Muscle of arm (tissue), 14 donors: Measurements from ENCODE around the gene HNRNPLL. TPM values are rescaled to one million over a fixed set of nuclear protein-coding genes. Genes with fewer than 3 reads are reported as not detected.
"Not testable (repeated sequence)": the region's sequence is repeated elsewhere in the genome, so short reads cannot be mapped to it uniquely, and the experiment has no call there.

Experiments
- DNase-seq: peaks from one replicate; pipeline ENCODE4 v3.0.0-alpha.2; 2013
- long read RNA-seq, 11 donors: transcript quantifications; one replicate each; lab custom pipeline, GENCODE V29; 2026
- polyA plus RNA-seq, 12 donors: library from polyadenylated mRNA; unstranded; fragments of 120-200 nt; gene quantifications; one replicate each; pipeline ENCODE4 v1.2.1, GENCODE V29; 2013; ENCODE audit not compliant: insufficient read length in 12 of 12

Gene HNRNPLL
- 10 to 100 TPM in 11 of 12 donors, not detected in 1; 21.9 to 46.2 (median 37.7) TPM for polyA plus RNA-seq
- long read RNA-seq, donor 1, partial matches to known transcripts: 23 of 23 reads
- long read RNA-seq, donor 1, other reads (novel, unspliced or antisense): 0 of 23 reads
- long read RNA-seq, donor 2, partial matches to known transcripts: 0 of 7 reads
- long read RNA-seq, donor 2, other reads (novel, unspliced or antisense): 7 of 7 reads
- long read RNA-seq, donor 3: 0 reads
- long read RNA-seq, donor 4: 0 reads
- long read RNA-seq, donor 5, partial matches to known transcripts: 15 of 15 reads
- long read RNA-seq, donor 5, other reads (novel, unspliced or antisense): 0 of 15 reads
- long read RNA-seq, donor 6, partial matches to known transcripts: 12 of 12 reads
- long read RNA-seq, donor 6, other reads (novel, unspliced or antisense): 0 of 12 reads
- long read RNA-seq, donor 7: 0 reads
- long read RNA-seq, donor 8, partial matches to known transcripts: 5 of 5 reads
- long read RNA-seq, donor 8, other reads (novel, unspliced or antisense): 0 of 5 reads
- long read RNA-seq, donor 9: 0 reads
- long read RNA-seq, donor 10, partial matches to known transcripts: 7 of 13 reads
- long read RNA-seq, donor 10, other reads (novel, unspliced or antisense): 6 of 13 reads
- long read RNA-seq, donor 11: 0 reads

DNA sequence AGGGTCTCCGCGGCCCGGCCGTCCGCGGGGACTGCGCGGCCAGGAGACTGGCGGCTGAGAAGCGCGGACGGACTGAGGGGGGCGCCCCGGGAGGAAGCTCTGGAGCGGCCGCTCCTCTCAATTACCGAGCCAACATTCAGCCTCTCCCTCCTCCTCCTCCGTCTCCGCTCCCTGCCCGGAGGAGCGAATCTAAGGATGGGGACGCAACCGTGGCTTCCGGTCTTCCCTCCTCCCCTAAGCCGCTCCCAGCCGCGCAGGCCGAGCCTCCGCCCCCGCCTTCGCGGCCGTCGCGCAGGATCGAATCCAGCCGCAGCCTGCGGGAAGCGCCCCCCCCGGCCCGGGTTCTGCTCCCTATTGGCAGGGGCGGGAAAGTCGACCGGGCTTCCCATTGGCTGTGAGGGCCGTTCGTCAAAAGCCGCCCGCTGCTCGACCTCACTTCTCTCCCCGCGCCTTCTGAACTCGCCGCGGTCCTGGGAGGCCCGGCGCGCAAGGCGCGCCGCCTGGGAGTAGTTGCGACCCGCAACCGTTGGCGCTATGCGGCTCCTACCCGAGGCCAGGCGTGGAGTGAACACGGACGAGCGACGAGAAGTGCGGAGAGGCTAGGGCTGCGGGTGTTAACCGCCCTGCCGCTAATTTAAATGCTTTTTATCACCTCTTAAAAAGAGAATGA lies at the start of gene HNRNPLL:
HNRNPLL (minus strand) TSS at position 197 of the 670 bp plus-strand sequence. CDS start 302 bp downstream, outside the sequence.
- peak; percentile 96 for DNase-seq

DNA sequence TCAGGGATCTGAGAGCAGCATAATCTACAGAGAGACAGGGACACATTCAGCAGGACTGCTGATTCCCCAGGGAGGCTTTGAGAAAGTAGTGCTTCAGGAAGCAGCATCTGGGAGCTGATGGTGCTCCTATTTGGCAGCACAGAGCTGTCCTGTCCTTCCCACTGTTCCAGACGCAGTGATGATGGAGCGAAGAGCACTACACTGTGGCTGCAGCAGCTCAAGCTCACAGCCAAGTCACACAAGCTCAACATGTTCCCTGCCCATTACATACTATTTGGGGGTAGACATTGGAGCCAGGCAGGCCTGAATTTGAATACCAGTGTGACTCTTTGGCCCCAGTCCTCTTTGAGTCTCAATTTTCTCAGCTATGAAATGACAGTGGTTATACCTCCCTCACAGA lies 48.0 kb upstream of the HNRNPLL start:
- no peak for DNase-seq

DNA sequence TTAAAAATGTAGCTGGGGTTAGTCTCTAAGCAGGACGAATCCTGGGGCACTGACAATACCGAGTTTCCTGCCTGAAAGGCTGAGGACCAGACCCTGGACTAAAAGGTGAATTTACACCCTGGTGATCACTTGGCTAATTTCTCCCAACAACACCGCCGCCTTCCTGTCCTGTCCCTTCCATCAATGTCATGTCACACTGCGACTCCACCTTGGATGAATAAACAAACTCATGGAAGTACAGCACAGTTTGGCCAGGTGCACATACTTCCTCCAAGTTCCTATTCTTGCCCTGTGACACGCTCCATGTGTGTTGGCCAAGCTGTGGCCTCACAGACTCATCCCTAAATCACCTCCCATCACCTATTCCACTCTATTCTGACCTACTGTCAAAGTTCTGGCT lies 47.3 kb upstream of the HNRNPLL start:
- DNase-seq: no peak

DNA sequence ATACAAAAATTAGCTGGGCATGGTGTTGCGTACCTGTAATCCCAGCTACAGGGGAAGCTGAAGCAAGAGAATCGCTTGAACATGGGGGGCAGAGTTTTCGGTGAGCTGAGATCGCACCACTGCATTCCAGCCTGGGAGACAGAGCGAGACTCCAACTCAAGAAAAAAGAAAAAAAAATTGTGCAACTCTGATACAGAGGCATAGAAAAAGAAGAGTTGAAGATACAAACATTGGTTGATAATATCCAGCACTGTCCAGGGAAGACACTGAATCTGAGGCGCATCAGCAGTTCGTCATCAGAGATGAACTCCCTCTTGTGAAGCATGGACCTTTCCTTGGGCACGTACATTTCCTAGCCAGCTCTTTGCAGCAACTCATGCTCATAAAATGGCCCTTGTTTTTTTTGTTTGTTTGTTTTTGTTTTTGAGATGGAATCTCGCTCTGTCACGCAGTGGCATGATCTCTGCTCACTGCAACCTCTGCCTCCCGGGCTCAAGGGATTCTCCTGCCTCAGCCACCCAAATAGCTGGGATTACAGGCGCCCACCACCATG lies 46.5 kb upstream of the HNRNPLL start:
- no peak for DNase-seq

DNA sequence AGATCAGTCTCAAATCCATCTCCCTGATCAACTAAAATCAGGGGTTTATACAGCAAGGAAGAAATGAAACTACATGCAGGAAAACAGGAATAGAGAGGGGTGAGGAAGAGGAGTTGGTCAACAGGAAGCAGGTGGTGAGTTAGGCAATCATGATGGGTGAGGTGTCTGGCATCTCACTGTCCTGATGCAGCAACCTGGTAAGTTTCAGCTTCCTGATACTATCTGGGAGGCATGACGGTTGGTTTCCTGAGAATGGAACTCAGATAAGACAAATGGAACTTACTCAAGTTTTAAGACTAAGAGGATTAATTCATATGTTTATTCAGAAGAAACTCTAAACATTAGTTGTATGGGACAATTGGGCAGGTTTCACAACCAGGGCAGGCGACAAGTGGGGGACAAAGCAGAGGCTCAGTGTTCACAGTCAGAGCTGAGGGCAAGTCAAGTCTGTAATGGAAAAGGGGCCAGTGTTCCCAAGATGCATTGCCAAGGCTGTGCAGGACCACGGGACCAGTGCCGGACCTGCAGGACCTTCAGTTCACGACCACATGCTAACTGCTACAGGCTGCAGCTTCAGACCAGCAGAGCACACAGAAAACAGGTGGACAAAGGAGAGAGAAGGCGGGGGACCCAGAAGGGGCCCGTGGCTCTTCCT lies 45.5 kb upstream of the HNRNPLL start:
- no peak for DNase-seq

DNA sequence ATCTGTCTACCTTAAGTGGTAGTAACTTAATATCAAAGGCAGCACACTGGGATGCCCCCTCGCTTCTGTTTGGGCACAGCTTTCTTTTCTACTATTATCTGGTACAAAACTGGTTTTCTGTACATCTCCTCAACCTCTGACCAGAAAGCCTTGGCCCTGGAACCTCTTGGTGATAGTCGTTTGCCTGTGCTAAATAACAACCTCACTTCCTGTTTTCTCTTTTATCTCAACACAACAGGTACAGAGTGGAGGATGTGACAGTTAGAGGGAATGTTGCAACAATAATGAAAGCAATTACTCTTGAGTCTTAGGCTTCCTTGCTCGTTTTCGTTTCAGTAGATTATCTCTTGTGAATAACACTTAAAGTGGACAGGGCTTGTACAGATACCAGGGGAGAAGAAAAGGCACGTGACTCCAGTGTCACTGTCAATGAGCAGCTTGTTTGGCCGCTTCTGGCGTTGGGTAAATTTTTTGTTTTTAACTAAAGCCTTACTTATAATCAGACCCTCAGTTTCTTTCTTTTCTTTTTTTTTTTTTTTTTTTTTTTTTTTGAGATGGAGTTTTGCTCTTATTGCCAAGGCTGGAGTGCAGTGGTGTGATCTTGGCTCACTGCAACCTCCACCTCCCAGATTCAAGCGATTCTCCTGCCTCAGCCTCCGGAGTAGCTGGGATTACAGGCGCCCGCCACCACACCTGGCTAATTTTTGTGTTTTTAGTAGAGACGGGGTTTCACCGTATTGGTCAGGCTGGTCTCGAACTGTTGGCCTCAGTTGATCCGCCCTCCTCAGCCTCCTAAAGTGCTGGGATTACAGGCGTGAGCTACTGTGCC lies 41.2 kb upstream of the HNRNPLL start:
- DNase-seq: not testable (repeated sequence)

DNA sequence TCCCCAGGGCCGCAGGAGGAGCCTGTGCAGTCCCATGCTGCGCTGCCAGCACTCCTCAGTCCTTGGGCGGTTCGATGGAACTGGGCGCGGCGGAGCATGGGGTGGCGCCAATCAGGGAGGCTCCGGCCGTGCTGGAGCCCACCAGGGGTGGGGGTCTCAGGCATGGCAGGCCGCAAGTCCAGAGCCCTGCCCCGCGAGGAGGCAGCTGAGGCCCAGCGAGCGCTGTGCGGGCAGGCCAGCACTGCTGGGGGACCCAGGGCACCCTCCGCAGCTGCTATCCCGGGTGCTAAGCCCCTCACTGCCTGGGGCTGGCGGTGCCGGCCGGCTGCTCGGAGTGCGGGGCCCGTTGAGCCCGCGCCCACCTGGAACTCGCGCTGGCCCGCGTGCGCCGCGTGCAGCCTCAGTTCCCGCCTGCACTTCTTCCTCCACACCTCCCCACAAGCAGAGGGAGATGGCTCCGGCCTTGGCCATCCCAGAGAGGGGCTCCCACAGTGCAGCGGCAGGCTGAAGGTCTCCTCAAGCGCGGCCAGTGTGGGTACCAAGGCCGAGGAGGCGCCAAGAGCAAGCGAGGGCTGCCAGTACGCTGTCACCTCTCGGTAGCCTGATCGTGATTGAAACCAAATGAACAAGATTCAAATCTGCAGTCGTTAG lies 40.4 kb upstream of the HNRNPLL start:
- no peak for DNase-seq

DNA sequence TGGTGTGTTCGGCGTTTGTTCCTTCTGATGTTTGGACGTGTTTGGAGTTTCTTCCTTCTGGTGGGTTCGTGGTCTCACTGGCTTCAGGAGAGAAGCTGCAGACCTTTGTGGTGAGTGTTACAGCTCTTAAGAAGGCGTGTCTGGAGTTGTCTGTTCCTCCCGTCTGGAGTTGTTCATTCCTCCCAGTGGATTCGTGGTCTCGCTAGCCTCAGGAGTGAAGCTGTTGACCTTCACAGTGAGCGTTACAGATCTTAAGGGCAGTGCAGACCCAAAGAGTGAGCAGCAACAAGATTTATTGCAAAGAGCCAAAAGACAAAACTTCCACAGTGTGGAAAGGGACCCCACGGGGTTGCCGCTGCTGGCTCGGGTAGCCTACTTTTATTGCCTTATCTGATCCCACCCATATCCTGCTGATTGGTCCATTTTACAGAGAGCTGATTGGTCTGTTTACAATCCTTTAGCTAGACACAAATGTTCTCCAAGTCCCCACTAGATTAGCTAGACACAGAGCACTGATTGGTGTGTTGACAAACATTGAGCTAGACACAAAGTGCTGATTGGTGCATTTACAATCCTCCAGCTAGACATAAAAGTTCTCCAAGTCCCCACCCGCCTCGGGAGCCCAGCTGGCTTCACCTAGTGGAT lies 39.8 kb upstream of the HNRNPLL start:
- DNase-seq: not testable (repeated sequence)

DNA sequence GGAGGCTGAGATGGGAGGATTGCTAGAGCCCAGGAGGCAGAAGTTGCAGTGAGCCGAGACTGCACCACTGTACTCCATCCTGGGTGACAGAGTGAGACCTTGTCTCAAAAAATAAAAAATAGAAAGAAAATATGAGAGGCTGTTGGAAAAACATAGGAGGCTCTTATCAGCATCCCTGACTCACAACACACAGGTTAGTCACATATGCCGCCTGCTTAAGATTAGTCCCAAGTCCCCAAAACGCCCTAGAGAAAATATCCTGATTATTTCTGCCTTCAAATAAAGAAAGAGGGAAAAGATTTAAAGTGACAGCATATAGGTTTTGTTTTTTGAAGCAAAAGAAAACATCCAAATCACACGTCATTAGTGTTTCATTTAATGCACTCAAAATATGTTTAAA lies 33.3 kb upstream of the HNRNPLL start:
- DNase-seq: no peak

DNA sequence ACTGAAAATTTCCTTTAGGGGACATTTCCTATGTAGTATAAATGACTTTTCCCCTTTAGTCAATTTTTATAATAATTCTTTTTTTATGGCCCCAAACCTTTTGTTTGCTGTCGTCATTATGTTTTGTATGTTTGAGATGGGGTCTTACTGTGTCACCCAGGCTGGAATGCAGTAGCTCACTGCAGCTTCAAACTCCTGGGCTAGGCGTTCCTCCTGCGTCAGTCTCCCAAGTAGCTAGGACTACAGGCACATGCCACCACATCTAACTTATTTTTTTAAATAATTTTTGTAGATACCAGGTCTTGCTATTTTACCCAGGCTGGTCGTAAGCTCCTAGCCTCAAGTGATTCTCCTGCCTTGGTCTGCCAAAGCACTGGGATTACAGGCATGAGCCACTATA lies 32.4 kb upstream of the HNRNPLL start:
- no peak for DNase-seq

DNA sequence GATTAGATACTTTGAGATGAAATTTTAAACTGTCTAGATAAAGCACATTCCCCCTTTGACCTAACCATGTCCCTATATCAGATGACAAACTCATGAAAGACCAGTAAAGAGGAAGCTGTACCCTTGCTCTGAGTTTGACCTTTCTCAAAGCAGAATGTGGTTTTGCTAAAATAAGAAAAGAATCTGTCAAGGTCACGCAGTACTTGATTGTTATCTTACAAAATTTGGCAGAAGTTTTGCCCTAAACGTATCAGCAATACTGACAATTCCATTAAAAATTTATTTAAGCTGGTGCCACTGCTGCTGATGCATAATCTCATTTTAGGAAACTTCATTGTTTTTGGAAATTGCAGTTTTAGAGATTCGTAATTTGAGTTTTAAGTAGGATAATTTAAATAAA lies 32.0 kb upstream of the HNRNPLL start:
- DNase-seq: no peak

DNA sequence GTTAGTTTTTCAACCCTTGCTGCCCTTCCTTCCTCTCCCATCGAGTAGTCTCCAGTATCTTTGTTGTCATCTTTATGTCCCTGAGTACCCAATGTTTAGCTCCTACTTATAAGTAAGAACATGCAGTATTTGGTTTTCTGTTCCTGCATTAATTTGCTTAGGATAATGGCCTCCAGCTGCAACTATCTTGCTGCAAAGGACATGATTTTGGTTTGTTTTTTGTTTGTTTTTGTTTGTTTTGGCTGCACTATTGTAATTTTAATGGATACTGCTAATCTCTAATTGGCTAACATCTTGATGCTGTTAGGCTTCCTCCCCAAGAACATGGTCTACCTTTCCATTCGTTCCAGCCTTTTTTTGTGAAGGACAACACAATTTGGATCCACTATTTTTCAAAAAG lies 31.2 kb upstream of the HNRNPLL start:
- DNase-seq: no peak

DNA sequence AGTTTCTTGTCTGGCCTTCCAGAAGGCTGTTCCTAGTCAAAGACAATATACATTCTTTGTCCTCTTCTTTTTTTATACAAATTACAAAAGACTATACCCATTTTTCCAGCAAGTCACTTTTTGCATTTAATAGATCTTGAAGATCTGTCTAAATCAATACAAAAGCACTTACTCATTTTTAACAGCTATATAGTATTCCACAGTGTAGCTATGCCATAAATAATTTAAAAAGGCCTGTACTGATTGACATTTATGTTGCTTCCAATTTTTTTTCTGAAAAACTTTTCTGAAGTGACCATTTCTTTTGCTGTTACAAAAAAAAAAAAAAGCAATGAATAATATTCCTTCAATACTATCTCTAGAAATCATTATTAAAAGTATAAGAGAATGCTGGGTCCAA lies 30.3 kb upstream of the HNRNPLL start:
- no peak for DNase-seq

DNA sequence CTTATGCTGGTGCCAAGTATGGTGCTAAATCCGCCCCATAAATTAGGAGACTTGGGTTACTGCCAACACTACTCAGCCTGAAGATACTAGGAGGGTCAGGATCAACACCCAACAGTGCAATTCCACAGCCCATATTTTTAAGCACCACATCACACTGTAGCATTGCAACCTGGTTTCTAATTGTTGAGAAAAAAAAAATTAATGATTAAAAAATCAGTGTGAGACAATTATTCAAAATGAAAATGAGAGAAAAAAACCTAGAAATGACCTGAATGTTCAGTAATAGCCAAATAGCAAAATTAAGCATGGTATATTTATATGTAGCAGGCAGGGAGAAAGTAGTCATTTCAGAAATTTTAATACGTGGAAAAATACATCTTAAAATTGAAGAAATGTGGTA lies 29.2 kb upstream of the HNRNPLL start:
- no peak for DNase-seq

DNA sequence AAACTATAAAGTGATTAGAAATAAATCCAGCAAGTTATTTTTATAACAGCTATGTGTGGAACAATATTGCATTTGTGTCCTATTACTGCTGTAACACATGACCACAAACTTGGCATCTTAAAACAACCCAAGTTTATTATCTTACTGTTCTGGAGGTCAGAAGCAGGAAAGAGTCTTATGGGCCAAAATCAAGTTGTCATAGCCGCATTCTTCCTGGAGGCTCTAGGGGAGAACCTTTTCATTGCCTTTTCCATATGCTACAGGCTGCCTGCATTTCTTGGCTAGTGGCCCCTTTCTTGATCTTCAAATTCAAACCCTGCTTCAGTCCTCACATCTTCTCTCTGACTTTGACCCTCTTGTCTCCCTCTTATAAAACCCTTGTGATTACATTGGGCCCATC lies 27.0 kb upstream of the HNRNPLL start:
- no peak for DNase-seq

DNA sequence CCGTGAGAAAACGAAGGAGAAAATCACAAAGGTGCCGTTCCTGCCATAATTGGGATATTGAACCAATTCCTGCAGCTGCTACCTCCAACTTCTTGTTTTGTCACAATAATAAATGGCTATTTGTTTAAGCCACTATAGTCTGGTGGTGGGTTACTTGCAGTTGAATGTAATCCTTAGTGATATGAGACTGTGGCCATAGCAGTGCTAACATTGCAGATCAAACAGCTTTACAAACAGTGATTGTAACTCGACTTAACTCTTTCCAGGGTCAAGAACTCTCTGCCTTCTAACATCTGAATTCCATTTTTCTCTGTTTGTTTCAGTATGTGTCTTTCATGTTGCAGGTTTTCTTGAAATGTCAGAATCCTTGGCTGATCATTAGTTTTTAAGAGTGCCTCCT lies 24.7 kb upstream of the HNRNPLL start:
- no peak for DNase-seq

DNA sequence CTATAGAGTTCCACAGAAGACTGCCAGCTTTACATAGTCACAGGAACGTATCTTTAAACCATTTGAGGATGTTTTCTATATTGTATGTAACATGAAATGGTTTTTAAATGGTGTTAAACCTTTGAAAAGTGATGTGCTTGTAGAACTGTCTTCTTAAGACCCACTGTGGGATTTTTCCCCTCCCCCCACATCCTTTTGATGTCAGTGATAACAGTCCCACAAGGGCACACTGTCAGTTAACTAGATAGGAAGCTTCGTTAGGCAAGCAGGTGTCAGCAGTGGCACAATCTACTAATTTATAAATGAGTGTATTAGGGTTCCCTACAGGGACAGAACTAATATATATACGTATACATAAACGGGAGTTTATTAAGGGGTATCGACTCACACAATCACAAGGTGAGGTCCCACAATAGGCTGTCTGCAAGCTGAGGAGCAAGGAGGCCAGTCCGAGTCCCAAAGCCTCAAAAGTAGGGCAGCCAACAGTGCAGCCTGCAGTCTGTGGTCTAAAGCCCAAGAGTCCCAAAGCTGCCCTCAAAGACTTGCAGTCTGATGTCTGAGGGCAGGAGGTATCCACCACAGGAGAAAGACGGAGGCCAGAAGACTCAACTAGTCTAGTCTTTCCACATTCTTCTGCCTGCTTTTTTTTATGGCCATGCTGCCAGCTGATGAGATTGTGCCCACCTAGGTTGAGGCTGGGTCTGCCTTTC lies 23.8 kb upstream of the HNRNPLL start:
- no peak for DNase-seq

DNA sequence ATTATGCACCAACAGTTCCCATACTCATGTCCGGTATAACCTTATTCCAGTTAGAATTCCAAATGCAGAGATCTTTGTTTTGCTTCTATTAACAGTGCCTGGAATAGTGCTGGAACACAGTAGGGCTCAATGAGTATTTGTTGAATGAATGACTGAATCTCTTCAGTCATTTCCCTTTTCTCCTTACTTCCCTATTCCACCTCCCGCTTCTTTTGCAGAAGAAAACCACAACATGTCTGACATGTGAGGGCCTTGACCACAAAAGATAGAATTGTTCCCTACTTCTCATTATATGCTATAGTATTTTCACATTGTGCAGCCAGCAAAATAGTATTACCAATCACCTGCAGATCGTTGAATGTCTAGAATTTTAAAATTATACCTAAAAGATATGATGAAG lies 19.5 kb upstream of the HNRNPLL start:
- no peak for DNase-seq

DNA sequence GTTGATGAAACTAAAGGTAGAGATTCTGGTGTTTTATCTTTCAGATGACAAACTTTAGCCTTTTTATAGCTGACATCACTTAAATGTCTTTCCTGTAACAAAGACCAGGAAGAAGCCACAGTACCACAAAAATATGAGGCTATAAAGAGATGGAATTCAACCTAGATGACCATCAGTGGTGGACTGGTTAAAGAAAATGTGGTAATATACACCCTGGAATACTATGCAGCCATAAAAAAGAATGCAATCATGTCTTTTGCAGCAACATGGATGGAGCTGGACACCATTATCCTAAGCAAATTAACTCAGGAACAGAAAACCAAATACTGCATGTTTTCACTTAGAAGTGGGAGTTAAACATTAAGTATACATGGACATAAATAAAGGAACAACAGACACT lies 18.3 kb upstream of the HNRNPLL start:
- no peak for DNase-seq
